ENCODE measurements around the gene TEC.
A peak's percentile ranks its signal among the peaks of the same experiment; 100 is the strongest.
"Not testable (repeated sequence)": the region's sequence is repeated elsewhere in the genome, so short reads cannot be mapped to it uniquely, and the experiment has no call there.

Gene TEC

DNA sequence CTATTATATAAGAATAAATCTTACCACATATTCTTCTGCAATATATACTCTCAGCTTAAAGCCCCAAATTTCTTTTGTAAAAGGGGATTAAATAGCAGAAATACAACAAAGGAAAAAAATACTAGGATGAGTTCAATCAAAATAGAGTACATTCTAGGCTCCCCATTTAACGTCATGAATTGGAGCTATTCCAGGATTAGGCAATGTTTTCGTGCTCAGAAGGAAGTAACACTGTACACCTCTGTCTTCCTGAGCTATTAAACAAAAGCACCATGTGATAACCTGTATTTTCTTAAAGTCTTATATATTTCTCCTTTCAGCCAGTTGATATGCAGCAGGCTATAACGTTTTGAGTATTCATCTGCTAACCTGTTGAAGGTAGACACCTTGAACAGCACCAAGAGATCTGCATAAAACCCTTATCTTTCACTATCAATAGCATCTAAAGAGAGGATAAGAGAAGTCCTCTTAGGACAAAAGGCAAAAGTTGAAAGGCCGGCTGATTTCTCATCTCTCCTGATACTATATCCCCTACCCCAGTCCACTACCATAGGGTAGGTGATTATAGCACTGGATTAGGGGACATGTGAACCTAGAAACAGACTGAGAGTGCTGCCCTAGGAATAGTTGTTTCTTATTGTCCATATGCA is 31.5 kb downstream of the TEC start:
- DNase-seq: no peak

DNA sequence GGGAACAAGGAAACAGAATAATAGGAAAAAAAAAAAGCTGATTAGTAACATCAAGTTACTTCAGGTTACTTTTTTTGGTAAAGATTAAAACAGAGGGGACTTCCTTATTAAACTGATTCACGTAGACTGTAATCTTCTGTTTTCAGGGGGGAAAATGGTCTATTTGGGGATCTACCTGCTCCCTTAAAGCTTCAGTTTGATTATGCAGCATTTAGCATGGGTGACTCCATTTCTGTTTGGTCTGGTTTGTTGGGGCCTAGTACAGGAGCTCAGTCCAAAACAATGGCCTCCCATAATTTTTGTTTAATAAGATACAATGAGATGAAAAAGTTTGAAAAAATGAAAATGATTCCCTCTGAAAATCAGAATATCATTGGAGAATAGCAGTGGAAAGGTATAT is 34.6 kb downstream of the TEC start:
- DNase-seq: no peak

DNA sequence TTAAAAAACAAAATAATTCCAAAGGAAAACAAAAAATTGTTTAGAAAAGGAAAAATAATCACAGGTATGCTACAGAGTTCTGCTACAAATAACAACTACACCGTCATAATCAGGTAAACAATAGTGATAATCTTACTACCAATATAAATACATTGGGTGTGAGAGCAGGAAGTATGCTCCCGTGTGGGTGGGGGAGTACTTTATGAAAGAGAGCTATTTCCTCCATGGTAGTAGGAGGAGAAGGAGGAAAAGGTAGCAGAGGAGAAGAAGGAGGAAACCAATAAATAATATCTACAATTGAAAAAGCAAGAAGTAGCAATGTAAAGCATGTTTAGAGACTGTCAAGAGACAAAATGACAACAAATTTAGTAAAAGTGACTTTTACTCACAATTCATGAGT is 35.1 kb downstream of the TEC start:
- DNase-seq: no peak

DNA sequence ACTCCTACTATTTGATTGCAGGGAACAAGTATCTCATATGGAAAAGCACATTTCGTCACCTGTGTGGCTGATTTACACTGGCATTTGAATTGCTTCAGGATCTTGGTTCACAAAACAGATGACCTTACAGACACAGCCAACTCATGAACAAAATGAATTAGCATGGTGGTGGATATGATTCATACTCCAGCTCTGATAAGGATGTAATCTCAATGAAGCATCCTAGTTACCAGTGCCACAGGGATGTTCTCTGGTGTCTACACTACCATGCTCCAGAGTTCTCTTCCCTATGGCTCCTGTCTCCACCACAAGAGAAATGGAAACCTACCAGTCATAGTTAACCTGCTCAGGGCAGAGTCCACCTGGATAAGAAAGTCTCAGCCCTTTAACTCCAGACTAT is 40.7 kb downstream of the TEC start:
- no peak for DNase-seq

DNA sequence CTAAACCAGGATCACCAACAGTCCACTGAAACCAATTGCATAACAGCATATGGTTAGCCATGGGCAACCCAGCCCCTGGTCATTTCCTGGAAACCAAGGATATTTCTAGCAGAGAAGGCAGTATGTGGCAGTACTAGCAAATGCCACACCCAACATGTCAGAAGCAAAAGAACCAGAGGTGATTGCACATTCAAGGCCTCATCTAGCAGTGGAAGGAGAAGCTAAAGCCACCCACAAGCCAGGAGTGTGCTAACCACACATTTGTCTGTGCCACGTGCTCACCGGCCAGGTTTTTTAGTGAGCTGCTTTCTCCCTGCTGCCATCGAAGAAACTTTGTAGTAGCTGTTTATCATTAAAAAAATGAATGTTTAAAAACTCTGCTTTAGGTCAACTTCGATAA is 42.0 kb downstream of the TEC start:
- no peak for DNase-seq

DNA sequence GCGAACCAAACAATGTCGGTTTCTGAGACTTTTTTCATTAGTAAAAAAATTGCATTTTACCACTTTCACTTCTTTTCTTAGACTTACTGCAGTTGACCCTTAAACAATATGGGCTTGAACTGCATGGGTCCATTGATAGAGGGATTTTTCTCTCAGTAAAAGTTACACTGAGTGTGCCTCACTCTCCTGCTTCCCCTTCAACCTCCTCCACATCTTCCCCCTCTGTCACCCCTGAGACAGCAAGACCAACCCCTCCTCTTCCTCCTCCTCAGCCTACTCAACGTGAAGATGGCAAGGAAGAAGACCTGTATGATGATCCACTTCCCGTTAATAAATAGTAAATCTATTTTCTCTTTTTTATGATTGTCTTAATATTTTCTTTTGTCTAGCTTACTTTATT is 43.4 kb downstream of the TEC start:
- no peak for DNase-seq

DNA sequence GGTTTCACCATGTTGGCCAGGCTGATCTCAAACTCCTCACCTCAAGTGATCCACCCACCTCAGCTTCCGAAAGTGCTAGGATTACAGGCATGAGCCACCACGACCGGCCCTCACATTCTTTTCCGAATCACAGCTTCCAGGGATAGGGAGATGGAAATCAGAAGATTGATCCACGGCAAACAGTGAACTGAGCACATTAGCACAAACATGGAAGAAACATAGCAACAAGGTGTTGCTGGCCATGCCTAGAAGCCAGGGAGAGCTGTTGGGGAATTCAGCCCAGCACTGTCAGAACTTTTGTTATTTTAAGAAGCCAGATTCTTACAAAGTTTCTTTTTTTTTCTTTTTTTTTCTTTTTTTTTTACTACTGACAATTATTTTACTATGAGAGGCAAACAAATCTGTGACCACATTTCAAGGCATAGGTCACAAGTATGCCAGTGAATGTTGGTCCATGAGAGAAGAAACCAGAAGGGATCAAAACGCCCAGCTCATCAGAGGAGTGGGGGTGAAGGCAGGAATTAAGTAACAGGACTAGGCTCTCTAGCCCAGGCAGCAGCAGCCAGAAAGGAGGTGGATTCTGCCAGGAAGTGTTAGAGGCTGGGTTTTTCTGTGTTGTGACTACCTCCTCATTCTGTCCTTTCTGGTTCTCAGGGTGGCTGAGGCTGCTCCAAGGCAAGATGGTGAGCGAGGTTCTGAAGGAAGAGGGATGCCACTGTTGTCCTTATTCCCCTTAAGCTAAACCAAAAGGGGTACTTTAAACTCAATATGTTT is 44.1 kb downstream of the TEC start:
- DNase-seq: no peak

DNA sequence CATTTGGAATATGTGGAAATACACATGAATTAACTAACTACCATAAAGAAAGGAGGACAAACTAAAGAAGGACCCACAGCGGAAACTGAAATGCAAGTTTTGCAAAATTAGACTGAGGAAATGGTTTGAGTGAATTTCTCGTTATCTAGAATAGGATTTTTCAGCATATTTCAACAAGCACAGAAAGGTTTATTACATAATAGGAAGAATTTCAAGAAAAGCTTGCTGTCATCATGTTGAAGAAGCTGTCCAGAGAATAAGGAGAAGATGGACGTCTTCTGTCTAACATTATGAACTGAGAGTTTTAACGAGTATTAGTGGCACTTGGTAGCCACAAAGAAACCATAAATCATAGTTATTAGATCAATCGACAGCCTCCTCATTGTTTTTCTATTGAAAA is 45.0 kb downstream of the TEC start:
- no peak for DNase-seq

DNA sequence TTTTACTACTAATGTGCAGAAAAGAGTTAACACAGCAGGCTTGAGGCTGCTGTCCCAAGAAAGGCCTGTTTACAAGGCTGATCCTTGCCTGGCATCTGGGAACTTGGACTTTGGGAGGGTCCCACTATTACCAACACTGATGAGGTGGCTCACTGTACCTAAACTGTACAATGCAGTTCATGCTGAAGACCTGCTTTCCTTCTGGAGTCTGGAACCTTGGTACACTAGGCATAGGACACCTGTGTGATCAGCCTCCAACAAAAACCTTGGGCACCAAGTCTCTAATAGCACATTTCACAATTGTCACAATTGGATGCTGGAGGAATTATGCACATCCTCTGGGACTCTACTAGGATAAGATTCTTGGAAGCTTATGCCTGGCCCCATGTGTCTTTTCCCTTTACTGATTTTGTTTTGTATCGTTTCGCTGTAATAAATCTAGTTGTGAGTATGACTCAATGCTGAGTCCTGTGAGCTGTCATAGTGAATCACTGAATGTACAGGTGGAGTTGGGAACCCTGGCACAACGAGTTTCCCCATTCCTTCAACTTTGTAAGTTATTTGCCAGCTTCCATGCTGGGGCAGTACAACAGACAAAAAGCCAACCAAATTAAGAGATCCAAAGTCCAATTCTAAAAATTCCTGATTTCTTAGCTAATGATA is 45.9 kb downstream of the TEC start:
- DNase-seq: no peak

DNA sequence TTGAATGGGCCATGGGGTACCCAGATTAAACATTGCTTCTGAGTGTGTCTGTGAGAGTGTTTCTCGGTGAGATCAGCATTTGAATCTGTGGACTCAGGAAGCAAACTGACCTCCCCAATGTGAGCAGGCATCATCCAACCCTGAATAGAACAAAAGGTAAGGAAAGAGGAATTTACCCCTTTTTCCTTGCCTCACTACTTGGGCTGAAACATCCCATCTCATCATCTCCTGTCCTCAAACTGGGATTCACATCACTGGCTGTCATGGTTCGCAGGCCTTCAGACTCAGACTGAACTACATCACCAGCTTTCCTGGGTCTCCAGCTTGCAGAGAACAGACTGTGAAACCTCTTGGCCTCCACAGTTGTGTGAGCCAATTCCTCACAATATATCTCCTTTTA is 47.1 kb downstream of the TEC start:
- DNase-seq: no peak

DNA sequence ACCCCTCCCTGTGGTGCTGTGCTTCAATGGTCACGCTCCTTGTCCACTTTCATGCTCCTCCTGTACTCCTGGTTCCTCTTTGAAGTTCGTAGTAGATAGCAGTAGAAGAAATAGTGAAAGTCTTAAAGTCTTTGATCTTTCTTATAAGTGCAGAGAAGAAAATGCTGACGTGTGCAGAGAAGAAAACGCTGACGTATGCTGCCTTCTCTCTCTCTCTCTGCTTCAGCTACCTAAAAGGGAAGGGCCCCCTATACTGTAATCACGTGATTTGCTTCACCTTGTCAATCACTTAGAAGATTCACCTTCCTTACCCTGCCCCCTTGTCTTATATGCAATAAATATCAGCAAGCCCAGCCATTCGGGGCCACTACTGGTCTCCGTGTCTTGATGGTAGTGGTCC is 50.2 kb downstream of the TEC start:
- not testable (repeated sequence) for DNase-seq

DNA sequence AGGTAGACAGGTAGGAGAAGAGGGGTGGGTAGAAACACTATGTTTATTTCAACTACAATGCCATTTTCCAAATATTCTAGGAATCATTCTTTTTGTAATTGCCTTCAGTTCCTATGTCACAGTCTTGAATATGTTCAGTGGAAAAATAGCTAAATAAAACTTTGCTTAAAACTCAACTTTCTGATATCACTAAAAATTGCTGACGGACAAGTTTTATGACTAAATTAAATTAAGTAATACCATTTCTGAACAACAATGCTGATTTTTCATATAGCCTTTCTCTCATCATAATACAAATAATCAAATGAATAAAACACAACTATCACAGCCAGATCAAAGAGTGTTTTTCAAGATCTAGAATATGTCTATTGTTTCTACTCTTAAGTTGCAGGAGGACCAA is 53.1 kb downstream of the TEC start:
- no peak for DNase-seq

DNA sequence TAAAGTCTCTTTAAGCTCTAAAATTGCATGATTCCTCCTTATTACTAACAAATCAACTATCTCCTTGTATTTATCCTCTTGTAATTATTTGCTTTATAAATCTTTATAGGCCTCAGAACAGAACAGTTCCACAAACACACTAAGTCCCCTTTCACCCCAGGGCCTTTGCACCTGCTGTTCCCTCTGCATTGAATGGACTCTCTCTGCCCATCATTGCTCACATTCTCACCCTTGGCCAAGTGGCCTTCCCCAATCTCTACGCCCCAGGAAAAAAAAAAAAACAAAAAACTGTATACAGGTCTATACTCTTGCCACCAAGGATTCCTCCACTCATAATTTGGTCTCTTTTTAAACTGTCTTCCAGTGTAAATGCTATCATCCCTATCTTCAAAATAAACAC is 53.7 kb downstream of the TEC start:
- DNase-seq: no peak

DNA sequence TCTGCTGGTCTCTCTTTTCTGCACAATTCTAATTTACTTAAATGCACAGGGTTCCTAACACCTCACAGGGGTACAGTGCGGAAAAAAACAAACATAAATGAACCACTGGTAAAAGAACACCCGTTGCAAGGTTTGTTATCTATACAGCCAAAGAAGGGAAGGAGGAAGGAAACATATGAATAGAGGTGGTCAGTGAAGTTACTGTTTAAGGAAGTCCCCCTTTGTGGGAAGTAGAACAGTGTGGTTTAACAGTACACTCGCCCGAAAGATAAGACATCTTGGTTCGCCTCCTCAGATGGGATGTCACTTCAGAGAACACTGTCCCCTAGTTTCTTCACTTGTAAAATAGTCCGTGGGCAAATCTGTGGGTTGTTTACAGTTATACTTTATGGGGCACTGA is 57.5 kb downstream of the TEC start:
- peak; percentile 78 for DNase-seq

DNA sequence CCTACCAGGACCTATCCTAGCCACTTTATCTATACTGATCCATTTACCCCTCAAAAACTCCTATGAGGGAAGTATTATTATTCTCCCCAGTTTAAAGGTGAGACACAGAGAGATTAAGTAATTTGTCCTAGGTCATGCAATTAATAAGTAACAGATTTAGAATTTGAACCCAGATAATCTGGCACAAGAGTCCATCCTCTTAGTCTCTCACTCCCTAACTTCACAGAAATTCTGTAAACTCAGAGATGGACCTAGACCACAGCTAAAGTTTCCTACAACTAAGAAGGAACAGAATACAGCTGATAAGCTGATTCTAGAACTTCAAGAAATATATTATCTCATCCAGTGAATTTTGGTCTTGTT is 58.7 kb downstream of the TEC start:
- DNase-seq: no peak

DNA sequence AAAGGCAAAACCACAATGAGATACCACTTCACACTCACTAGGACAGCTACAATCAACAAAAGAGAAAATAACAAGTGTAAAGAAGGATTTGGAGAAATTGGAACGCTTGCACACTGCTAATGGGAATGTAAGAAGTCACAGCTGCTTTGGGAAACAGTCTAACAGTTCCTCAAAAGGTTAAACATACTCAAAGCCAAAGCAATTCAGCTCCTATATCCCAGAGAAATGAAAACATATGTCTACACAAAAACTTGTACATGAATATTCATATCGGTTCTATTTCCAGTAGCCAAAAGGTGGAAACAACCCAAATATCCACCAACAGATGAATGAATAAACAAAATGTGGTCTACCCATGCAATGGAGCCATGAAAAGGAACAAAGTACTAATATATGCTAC is 64.0 kb downstream of the TEC start:
- no peak for DNase-seq

DNA sequence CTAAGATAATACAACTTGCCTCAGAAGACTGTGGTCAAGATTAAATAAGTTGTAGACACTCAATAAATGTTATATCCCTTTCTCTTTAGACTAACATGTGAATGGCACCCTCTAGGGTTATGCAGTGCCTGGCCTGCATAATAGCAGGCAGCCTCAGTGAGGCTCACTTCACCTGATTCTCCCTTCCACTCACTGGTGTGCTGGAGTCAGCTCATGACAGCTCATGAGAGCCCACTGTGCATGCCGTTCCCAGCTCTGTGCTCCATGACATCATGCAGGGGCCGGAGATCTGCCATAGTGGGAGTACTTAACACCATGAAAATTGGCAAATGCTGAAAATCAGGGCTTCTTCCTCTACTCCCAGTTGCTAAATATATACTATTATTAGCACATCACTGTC is 64.5 kb downstream of the TEC start:
- DNase-seq: no peak

DNA sequence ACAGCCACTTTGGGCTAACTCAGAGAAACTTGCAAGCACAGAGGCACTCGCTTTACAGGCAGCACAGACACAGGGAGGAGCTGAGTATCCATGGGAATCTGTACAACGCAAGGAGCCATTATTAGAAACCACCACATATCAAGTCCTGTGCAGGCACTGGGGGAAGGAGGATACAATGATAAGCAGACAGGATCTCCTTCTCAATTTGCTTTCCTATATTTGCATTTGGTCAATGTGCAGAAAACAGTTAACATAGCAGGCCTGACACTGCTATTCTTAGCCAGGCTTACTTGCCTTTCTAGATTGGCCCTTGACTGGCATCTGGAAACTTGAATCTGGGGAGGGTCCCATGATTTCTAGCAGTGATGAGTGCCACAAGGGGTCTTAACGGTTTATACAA is 65.8 kb downstream of the TEC start:
- DNase-seq: no peak

DNA sequence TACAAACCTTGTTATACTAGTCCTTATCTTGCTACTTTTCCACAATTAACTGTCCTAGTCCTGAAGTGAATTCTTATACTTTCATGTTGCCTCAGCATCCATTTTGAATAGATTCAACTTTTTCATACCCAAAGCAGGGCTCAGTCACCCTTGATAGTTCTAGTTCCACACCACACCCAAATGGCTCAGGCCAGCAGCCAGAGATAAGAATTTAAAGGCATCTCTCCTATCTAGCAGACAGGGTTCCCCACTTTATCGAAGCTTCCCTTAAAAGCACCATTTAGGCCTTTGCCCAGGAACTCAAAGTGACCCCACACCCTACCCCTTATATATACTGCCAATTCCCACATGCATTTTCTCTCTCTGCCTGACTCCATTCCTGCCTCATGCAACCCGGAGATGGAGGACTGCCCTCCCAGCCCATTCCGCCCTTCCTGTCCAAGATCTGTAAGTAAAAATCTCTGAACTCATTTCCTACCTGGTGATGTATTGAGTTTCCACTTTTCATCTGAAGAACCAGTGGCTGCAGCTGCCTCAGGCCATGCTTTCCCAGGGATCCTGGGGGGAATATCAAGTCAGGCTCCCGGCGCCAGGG is 71.9 kb downstream of the TEC start:
- DNase-seq: no peak

DNA sequence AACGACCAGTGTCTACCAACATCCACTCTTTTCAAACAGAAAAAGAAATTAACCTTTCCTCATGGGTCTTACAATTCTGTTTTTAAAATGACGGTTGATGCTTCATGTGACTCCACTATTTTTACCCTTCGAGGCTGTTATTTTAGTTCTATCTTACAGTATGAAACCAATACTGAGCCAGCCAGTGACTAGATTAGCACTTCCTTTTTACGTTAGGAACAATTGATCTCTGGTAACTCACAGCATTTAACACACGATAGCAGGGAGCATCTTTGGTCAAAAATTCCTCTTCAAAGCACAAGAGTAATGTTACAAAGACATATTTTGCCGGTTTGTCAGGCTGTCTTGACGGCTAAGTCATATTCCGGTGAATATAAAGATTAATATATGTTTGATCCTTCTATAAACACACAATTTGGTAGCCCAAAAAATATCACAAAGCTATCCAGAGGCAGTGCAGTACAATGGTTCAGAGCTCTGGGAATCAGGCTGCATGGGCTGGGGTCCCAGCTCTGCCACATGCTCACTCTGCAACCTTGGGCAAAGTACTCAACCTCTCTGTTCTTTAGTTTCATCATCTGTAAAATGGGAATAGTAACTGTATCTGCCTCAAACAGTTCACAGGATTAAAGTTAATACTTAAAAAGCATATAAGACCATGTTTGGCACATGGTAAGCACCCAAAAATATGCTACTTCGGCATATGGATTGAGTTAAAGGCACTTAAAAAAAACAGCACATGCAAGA is 72.7 kb downstream of the TEC start:
- DNase-seq: no peak

DNA sequence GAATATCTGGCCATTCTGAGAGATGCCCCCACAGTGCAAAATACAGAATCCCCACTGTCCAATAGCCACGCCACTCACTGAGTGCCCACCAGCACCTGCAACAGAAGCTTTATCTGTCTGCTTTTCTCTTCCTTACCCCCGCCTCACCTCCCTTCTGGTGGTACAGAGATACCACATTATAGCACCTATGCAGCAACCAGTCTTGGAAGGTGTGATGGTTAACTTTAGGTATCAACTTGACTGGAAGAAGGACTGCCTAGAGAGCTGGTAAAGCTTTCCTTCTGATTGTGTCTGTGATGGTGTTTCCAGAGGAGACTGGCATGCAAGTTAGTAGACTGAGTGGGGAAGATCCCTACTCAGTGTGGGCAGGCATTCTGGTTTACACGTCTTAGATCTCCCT is 73.8 kb downstream of the TEC start:
- DNase-seq: no peak

DNA sequence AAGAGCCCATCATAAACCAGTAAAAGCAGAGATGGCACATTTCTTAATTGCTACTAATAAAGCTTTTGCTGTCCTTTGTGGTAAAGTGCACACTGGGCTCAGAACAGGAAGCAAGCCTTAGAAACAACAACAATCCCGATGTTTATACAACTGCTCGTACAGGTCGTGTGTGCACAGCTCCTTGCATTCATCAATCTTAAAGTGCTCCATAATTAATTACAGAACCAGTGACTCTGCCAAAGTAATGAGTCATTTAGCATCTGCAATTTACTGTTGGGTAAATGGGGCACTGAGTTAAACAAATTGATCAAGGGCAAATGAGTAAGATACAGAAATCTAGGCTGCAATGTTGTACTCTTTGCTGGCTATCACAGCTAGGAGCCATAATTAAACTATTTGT is 74.3 kb downstream of the TEC start:
- DNase-seq: no peak

DNA sequence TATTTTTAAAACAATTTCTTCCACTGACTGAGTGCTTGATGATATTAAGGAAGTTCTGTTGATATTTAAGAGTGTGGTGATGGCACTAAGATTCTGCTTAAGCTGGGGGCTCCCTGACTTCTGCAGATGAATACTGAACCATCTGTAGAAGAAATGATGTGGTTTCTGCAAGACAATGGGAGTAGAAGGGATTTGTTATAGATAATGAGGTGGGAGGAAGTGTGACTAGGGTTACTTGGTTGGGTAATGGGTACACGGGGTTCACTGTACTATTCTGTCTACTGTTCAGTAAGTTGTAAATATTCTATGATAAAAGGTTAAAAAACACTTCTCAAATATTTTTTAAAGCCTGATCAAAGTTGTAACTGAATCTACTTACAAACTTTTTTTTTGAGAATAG is 74.7 kb downstream of the TEC start:
- no peak for DNase-seq

Measured in KG1 (cell line).